ENCODE data around the gene DNAJC1. TPM values are rescaled to one million over a fixed set of nuclear protein-coding genes. Genes with fewer than 3 reads are reported as not detected.

Gene DNAJC1
- polyA plus RNA-seq, 1 donor (not counting 4 experiments of a cell fraction or from before 2014, with no cell fraction given), result 24.8 TPM

DNA sequence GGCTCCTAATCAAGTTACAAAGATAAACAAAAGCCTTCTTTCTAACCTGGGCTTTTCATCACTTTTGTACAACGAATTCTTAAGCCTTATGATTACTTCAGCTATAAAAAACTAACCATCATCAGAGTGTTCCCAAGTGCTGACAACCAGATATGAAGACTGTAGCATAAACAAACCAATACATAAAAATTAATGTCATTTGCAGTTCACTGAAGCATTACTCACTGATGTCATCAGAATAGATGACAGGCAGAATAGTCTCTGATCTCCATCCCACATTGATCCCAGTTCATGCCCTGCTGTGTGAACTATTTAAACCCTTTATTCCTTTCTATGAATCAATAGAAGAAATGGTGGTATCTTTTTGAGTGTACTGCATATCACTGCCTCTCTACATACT is 84.4 kb downstream of the DNAJC1 start:
- TF ChIP-seq, protein P1, sequence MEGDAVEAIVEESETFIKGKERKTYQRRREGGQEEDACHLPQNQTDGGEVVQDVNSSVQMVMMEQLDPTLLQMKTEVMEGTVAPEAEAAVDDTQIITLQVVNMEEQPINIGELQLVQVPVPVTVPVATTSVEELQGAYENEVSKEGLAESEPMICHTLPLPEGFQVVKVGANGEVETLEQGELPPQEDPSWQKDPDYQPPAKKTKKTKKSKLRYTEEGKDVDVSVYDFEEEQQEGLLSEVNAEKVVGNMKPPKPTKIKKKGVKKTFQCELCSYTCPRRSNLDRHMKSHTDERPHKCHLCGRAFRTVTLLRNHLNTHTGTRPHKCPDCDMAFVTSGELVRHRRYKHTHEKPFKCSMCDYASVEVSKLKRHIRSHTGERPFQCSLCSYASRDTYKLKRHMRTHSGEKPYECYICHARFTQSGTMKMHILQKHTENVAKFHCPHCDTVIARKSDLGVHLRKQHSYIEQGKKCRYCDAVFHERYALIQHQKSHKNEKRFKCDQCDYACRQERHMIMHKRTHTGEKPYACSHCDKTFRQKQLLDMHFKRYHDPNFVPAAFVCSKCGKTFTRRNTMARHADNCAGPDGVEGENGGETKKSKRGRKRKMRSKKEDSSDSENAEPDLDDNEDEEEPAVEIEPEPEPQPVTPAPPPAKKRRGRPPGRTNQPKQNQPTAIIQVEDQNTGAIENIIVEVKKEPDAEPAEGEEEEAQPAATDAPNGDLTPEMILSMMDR (optimal IDR thresholded peaks at IDR 0.05 in 1 of 3, IDR thresholded peaks at IDR 0.05 in 1 of 3, conservative IDR thresholded peaks at IDR 0.05 in 1 of 3; ENCODE audit: extremely low read depth in 1 of 3, insufficient read depth in 2 of 3, low read length in 3 of 3), result no peak
- no peak for TF ChIP-seq EZH2 (IDR thresholded peaks at IDR 0.05; ENCODE audit: low read length)
- FAIRE-seq (no peak), DNase-seq (ENCODE audit: low read depth, low spot score) (no peak)
- Histone ChIP-seq H3K27ac (ENCODE audit: control insufficient read depth, insufficient read depth, low read length) (no peak overlapping the region), H2AFZ (ENCODE audit: control insufficient read depth, low read length) (no peak overlapping the region), H4K20me1 (ENCODE audit: control insufficient read depth, extremely low read depth, insufficient read depth, low read length) (no peaks in the 10 kb centered on the region), H3K9me3 (ENCODE audit: control insufficient read depth, low read depth, low read length) (no peaks in the 10 kb centered on the region), H3K36me3 (ENCODE audit: control insufficient read depth in 2 of 2, extremely low read depth in 1 of 2, insufficient read depth in 2 of 2, low read length in 2 of 2) (no peaks in the 10 kb centered on the region), H3K4me1 (ENCODE audit: control insufficient read depth, extremely low read depth, insufficient read depth, low read length) (no peaks in the 10 kb centered on the region), H3K79me2 (ENCODE audit: control insufficient read depth, insufficient read depth, low read length) (no peaks in the 10 kb centered on the region), H3K4me2 (ENCODE audit: control insufficient read depth, extremely low read depth, insufficient read depth, low read depth, low read length) (no peak overlapping the region), H3K9me1 (ENCODE audit: control insufficient read depth, extremely low read depth, insufficient read depth, low read length) (no peaks in the 10 kb centered on the region), H3K27me3 (ENCODE audit: control insufficient read depth, extremely low read depth, insufficient read depth, low read length) (no peaks in the 10 kb centered on the region), H3K9ac (ENCODE audit: control insufficient read depth, extremely low read depth, insufficient read depth, low read length) (no peak overlapping the region), H3K4me3 (ENCODE audit: control insufficient read depth in 2 of 3, extremely low read depth in 1 of 3, insufficient read depth in 2 of 3, low read depth in 1 of 3, low read length in 3 of 3) (no peak overlapping the region)
- dilution Hi-C loops (cut with MboI; ENCODE audit: extremely low pct_ligation_motif_present, low sequenced_read_pairs), result no loop called here

DNA sequence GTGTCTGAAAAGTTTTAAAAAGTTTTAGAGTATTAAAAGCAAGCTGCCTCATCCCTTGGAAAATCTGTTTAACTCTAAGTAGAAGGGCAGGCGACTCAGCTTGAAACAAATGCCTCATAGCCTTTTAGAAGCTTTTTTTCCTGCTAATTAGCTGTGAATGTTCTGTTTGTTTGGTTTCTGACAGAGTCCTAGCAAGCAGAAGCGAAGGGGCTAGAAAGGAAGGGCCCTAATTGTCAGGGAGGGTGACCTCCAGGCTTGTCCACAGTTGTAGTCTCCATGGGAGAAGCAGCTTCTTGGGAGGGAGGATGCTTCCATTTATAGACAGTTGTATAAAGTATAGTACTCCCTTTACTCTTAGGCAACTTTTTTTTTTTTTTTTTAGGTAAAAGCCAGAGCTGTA is 90.9 kb downstream of the DNAJC1 start:
- H2AFZ ChIP-seq (ENCODE audit: control insufficient read depth, low read length), result no peak overlapping the region
- H3K79me2 ChIP-seq (ENCODE audit: control insufficient read depth, insufficient read depth, low read length), result no peaks in the 10 kb centered on the region
- DNase-seq (ENCODE audit: low read depth, low spot score), result no peak
- no peaks in the 10 kb centered on the region for H4K20me1 ChIP-seq (ENCODE audit: control insufficient read depth, extremely low read depth, insufficient read depth, low read length)
- no peak overlapping the region for H3K27ac ChIP-seq (ENCODE audit: control insufficient read depth, insufficient read depth, low read length)
- no peak overlapping the region for H3K9ac ChIP-seq (ENCODE audit: control insufficient read depth, extremely low read depth, insufficient read depth, low read length)
- no peak overlapping the region for H3K4me2 ChIP-seq (ENCODE audit: control insufficient read depth, extremely low read depth, insufficient read depth, low read depth, low read length)
- H3K27me3 ChIP-seq (ENCODE audit: control insufficient read depth, extremely low read depth, insufficient read depth, low read length), result no peaks in the 10 kb centered on the region
- H3K36me3 ChIP-seq (ENCODE audit: control insufficient read depth in 2 of 2, extremely low read depth in 1 of 2, insufficient read depth in 2 of 2, low read length in 2 of 2), result no peaks in the 10 kb centered on the region
- no peaks in the 10 kb centered on the region for H3K4me1 ChIP-seq (ENCODE audit: control insufficient read depth, extremely low read depth, insufficient read depth, low read length)
- no peaks in the 10 kb centered on the region for H3K9me1 ChIP-seq (ENCODE audit: control insufficient read depth, extremely low read depth, insufficient read depth, low read length)
- FAIRE-seq, result no peak
- no peaks in the 10 kb centered on the region for H3K9me3 ChIP-seq (ENCODE audit: control insufficient read depth, low read depth, low read length)
- TF ChIP-seq, protein P1 (optimal IDR thresholded peaks at IDR 0.05 in 1 of 3, IDR thresholded peaks at IDR 0.05 in 1 of 3, conservative IDR thresholded peaks at IDR 0.05 in 1 of 3; ENCODE audit: extremely low read depth in 1 of 3, insufficient read depth in 2 of 3, low read length in 3 of 3), result no peak
- no peak for TF ChIP-seq EZH2 (IDR thresholded peaks at IDR 0.05; ENCODE audit: low read length)
- dilution Hi-C loops (cut with MboI; ENCODE audit: extremely low pct_ligation_motif_present, low sequenced_read_pairs), result no loop called here
- no peak overlapping the region for H3K4me3 ChIP-seq (ENCODE audit: control insufficient read depth in 2 of 3, extremely low read depth in 1 of 3, insufficient read depth in 2 of 3, low read depth in 1 of 3, low read length in 3 of 3)
